Measurements from ENCODE around the gene MAP7.
"Not testable (repeated sequence)": the region's sequence is repeated elsewhere in the genome, so short reads cannot be mapped to it uniquely, and the experiment has no call there.

MAP7 gene

DNA sequence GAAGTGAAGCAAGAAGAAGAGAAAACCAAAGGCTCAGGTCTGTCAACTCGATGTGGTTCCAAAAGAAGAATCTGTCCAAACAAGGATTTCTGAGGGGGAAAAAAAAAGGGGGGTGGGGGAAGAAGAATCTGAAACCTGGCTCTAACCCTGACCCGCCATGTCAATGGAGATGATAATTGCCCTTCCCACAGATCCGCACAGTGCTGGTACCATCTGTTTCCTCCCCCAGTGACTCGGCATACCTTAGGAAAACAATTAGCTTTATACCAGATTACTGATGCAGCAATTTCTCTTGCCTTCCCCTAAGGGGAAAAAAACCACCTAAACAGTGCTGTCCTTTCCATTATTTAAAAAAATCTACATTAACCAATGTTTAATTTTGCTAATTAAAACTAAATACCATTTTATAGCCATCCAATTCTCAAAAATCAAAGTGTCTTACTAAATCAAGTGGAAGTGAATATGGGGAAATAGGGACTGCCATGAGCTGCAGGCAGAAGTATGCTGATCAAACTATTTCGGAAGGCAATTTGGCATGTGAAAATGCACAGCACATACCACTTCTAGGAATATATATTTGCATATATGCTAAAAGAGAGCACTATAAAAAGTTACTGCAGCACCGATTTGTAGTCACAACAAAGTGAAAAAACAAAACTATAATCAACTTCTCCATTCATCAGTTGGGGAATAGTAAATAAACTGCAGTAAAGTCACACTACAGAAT lies 46.8 kb downstream of the MAP7 start:
- no peak for DNase-seq (ENCODE audit: low read depth)

- DNase-seq (ENCODE audit: low read depth): no peak
Measured at GRCh38 chr6:136502786-136503185, 47.4 kb downstream of the MAP7 start.

DNA sequence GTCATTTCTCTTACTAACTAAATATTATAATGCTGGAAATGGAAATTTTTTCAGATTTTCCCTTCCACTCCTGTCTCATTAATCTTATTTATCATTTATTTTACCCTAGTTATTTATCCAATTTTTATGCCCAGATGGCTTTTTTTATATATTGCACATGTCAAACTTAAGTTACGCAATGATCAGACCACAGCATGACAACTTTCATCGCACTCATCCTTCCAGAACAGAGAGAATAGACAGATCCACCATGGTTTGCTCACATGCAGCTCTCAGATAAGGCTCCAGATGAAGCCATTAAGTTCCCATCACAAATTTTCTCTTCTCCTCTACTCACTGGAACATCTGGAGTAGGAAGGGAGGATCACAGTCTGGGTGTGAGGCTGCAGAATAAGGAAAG lies 48.7 kb downstream of the MAP7 start:
- no peak for DNase-seq (ENCODE audit: low read depth)

DNA sequence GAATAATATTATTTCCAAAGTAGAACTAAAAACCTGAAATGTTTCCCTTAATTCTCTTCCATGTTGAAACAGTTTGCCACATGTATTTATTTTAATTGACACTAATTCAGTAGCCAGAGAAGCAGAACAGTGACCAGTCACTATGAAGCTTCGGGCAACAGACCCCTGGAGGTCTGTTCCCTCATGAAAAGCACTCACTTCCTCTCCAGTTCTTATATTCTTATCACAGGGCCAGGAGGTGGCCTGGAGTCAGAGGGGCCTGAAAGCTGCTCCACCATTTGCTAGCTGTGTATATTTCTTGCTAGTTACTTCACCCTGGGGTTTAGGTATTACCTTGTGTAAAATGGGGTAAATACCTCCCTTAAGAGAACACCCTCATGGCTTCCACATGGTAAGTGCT lies 49.1 kb downstream of the MAP7 start:
- DNase-seq (ENCODE audit: low read depth): no peak

DNA sequence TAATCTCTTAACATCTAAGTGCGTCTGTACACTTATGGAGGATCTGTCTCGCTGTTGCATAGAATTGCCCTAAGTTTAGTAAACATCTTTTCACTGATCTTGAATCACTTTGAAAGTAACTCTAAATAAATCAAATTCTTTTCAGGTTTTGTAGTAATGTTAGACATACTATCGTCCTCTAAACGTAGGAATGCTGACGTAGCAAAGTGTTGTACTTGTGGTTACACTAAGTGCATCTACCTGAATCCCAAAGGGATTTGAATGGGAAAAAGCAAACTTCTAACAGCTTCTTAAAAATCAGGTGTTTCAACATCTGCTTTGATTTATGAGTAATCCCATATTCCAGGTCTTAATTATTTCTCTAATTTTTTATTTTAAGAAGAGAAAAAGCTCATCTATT lies 49.8 kb downstream of the MAP7 start:
- no peak for DNase-seq (ENCODE audit: low read depth)

- no peak for DNase-seq (ENCODE audit: low read depth)
Measured at GRCh38 chr6:136499370-136499769, 50.9 kb downstream of the MAP7 start.

DNA sequence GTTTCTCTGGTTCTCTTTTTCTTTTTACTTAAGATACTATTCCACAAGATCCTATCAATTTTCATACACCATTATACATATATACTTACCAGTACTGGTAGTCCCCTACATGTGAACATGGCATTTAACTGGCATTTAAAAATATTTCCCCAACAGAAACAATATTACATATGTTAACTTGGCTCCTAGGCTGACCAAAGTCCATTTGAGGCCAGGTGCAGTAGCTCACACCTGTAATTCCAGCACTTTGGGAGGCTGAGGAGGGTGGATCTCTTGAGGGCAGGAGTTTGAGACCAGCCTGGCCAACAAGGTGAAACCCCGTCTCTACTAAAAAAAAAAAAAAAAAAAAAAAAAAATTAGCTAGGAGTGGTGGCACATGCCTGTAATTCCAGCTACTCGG lies 53.8 kb downstream of the MAP7 start:
- DNase-seq (ENCODE audit: low read depth): not testable (repeated sequence)

DNA sequence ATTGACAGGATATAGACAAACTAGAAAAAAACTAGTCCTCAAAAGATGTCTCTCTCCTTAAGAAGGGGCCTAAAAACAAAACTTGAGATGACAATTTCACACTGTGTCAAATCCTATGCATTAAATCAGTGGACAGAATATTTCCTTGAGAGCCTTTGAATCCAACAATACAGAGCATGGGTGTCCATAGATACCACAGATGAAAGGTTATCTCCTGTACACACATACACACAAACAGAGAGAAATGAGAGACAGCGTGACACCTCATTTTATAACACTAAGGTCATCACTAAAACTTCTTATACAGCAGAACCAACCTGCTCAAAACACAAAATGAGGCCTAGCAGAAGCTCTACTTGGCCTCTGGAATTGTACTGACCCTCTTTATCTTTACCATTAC lies 55.5 kb downstream of the MAP7 start:
- no peak for DNase-seq (ENCODE audit: low read depth)

- no peak for DNase-seq (ENCODE audit: low read depth)
Measured at GRCh38 chr6:136494059-136494458, 56.2 kb downstream of the MAP7 start.

GRCh38 chr6:136492409-136492808 lies 57.8 kb downstream of the MAP7 start:
- no peak for DNase-seq (ENCODE audit: low read depth)

GRCh38 chr6:136491754-136492153 lies 58.5 kb downstream of the MAP7 start:
- DNase-seq (ENCODE audit: low read depth): no peak

GRCh38 chr6:136491251-136491650 lies 59.0 kb downstream of the MAP7 start:
- no peak for DNase-seq (ENCODE audit: low read depth)

- not testable (repeated sequence) for DNase-seq (ENCODE audit: low read depth)
Measured at GRCh38 chr6:136489689-136490033, 60.6 kb downstream of the MAP7 start.

GRCh38 chr6:136487759-136488425 lies 62.3 kb downstream of the MAP7 start:
- DNase-seq (ENCODE audit: low read depth): no peak

DNA sequence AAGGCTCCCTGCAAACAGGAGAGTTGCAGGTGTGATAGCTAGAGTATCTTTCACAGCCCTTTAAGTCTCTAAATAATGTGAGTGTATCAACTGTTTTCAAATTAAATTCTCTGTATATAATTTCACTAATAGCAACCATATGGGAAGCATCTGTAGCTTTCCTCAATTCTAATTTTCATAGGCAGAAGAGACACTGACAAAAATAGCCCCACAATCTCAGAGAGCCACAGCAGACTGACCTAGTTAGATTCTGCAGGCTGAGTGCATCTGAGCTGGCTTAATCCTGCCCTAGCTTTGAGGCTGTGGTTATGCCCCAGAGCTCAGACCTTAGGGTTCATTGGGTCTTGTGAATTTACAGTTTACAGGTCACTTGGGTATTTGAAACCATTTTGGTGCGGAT lies 63.9 kb downstream of the MAP7 start:
- no peak for DNase-seq (ENCODE audit: low read depth)

DNA sequence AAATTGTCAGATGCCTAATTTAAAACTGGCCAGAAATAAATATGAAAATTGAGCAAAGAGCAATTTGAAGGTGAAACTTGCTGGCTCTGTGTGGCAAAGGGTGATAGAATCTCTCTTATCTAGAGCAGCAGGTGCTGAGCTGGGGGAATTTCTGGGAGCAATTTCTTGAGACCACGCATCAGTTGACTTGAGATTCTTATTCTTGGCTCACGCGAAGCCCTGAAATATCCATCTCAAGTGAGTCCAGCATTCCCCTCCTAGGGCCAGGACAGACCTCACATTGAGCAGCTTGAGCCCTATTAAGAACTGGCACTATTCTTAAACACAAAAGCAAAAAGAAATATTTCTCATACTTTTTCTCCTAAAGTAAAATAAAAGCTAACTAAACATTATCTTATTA lies 66.3 kb downstream of the MAP7 start:
- DNase-seq (ENCODE audit: low read depth): no peak

DNA sequence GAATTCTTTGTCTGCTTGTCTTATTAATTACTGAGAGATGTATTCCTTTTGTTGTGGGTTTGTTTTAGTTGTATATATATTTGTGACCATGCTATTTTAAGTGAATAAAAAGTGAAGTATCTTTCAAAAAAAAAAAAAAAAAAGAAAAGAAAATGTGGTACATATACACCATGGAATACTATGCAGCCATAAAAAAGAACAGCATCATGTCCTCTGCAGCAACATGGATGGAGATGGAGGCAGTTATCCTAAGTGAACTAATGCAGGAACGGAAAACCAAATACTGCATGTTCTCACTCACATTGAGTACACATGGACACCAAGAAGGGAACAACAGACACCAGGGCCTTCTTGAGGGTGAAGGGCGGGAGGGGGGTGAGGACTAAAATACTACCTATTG lies 67.2 kb downstream of the MAP7 start:
- DNase-seq (ENCODE audit: low read depth): not testable (repeated sequence)

DNA sequence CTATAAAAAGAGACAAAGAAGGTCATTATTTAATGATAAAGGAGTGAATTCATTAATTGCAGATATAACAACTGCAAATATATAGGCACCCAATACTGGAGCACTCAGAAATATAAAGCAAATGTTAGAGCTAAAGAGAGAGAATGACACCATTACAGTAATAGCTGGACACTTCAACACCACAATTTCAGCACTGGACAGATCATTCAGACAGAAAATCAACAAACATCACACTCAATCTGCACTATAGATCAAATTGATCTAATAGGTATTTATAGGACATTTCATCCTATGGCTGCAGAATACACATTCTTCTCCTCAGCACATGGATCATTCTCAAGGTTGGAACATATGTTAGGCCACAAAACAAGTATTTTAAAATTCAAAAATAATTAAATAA lies 72.7 kb downstream of the MAP7 start:
- DNase-seq (ENCODE audit: low read depth): no peak

GRCh38 chr6:136475686-136476085 lies 74.5 kb downstream of the MAP7 start:
- DNase-seq (ENCODE audit: low read depth): no peak

DNA sequence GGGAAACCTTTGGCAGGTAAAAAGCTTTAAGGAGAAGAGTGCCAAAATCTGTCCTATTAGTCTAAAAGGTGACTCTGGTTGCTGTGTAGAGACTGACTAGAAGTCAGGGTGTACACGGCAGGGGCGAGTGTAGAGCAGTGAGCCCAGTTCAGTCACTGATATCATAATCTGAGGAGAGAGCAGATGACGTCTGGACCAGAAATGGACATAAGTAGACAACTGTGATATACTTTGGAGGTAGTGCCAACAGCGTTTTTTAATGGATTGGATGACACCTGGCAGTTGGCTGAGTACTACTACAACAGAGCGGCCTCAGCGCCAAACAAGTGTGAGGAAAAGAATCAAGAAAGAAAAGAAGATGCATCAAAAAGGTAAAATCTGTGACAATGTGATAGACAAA lies 76.0 kb downstream of the MAP7 start:
- no peak for DNase-seq (ENCODE audit: low read depth)

GRCh38 chr6:136471922-136472321 lies 78.3 kb downstream of the MAP7 start:
- DNase-seq (ENCODE audit: low read depth): no peak

- no peak for DNase-seq (ENCODE audit: low read depth)
Measured at GRCh38 chr6:136471372-136471771, 78.8 kb downstream of the MAP7 start.

- DNase-seq (ENCODE audit: low read depth): no peak
Measured at GRCh38 chr6:136470044-136470443, 80.2 kb downstream of the MAP7 start.

- DNase-seq (ENCODE audit: low read depth): no peak
Measured at GRCh38 chr6:136469154-136469553, 81.1 kb downstream of the MAP7 start.
